Cardiac muscle cell (in vitro differentiated cells and primary cell): ENCODE measurements around the gene PCSK5. TPM values are rescaled to one million over a fixed set of nuclear protein-coding genes. Genes with fewer than 3 reads are reported as not detected.
A peak's percentile ranks its signal among the peaks of the same experiment; 100 is the strongest.

Source experiments
- DNase-seq, 2 donors: peaks; one replicate each; pipeline versions ENCODE4 v3.0.0 to v3.0.0-alpha.2; 2010 to 2017; ENCODE audit warnings: low read depth in 1 of 2, low spot score in 1 of 2
- H3K27ac ChIP-seq: fragments of 200-600 bp; sonication (generic); 2 replicates; pipeline ENCODE4 v1.5.1; 2016
- H3K27me3 ChIP-seq: fragments of 200-600 bp; sonication (generic); 2 replicates; pipeline ENCODE4 v1.6.0; 2016; ENCODE audit warnings: control low read depth
- H3K36me3 ChIP-seq: fragments of 200-600 bp; sonication (generic); 2 replicates; pipeline ENCODE4 v1.5.1; 2016; ENCODE audit warnings: control low read depth
- H3K4me1 ChIP-seq: fragments of 200-600 bp; sonication (generic); 2 replicates; pipeline ENCODE4 v1.8.1; 2017; ENCODE audit warnings: low read depth, mild to moderate bottlenecking, mixed run types
- H3K4me3 ChIP-seq: fragments of 200-600 bp; sonication (generic); 2 replicates; pipeline ENCODE4 v1.5.1; 2016; ENCODE audit warnings: mild to moderate bottlenecking
- H3K9me3 ChIP-seq: fragments of 200-600 bp; sonication (generic); 2 replicates; pipeline ENCODE4 v1.5.1; 2017; ENCODE audit warnings: low read depth, mild to moderate bottlenecking, control low read depth
- CTCF ChIP-seq: IDR thresholded peaks from 2 replicates; pipeline ENCODE4 v1.5.1; 2012; ENCODE audit warnings: low read depth, mild to moderate bottlenecking, low read length
- polyA plus RNA-seq: library from polyadenylated mRNA; unstranded; fragments of >200 nt; fragmentation: Nextera tagmentation; extraction: Ambion mirVana; gene quantifications from 2 replicates; pipeline ENCODE4 v1.2.1, GENCODE V29; 2016
- total RNA-seq: library from RNA; depleted of rRNA; stranded (reverse); fragments of >200 nt; gene quantifications from 2 replicates; pipeline ENCODE4 v1.2.3, GENCODE V29; 2016

PCSK5 gene
- total and polyA plus RNA-seq, 2 experiments from 2014 or later = 6.8 to 9.6 TPM

- Histone ChIP-seq H3K36me3 (no peaks in the 10 kb centered on the region), H3K27me3 (no peaks in the 10 kb centered on the region), H3K9me3 (no peaks in the 10 kb centered on the region), H3K4me1 (no peaks in the 10 kb centered on the region), H3K27ac (no peak overlapping the region), H3K4me3 (no peak overlapping the region)
- no peak for DNase-seq
- no peak for TF ChIP-seq CTCF
Measured at GRCh38 chr9:76296561-76297310, 406.3 kb downstream of the PCSK5 start.

- TF ChIP-seq CTCF = no peak
- Histone ChIP-seq H3K27ac (no peak overlapping the region), H3K9me3 (no peaks in the 10 kb centered on the region), H3K27me3 (no peaks in the 10 kb centered on the region), H3K4me1 (no peaks in the 10 kb centered on the region), H3K36me3 (no peaks in the 10 kb centered on the region), H3K4me3 (no peak overlapping the region)
- peak; percentile 7 to 63 for DNase-seq
Measured at GRCh38 chr9:76297721-76298239, 407.3 kb downstream of the PCSK5 start.

- Histone ChIP-seq H3K4me3 (no peak overlapping the region), H3K4me1 (no peaks in the 10 kb centered on the region), H3K36me3 (no peaks in the 10 kb centered on the region), H3K9me3 (no peaks in the 10 kb centered on the region), H3K27me3 (no peaks in the 10 kb centered on the region), H3K27ac (no peak overlapping the region)
- no peak for DNase-seq
- no peak for TF ChIP-seq CTCF
Measured at GRCh38 chr9:76298521-76299144, 408.2 kb downstream of the PCSK5 start.

- no peaks in the 10 kb centered on the region for H3K9me3 ChIP-seq
Measured at GRCh38 chr9:76302543-76302942, 412.1 kb downstream of the PCSK5 start.

More at GRCh38 chr9:76302543-76302942, 412.1 kb downstream of the PCSK5 start:
- Histone ChIP-seq H3K36me3 (no peaks in the 10 kb centered on the region), H3K27ac (no peak overlapping the region), H3K27me3 (no peaks in the 10 kb centered on the region), H3K4me3 (no peak overlapping the region), H3K4me1 (no peaks in the 10 kb centered on the region)
- TF ChIP-seq CTCF = no peak
- DNase-seq = no peak
